Fibroblast of upper back skin (primary cell): ENCODE data around the gene CPA5.

Experiments used
- DNase-seq: peaks from one replicate; pipeline ENCODE4 v3.0.0-alpha.2; 2013

Gene CPA5

GRCh38 chr7:130401101-130401500 is 56.5 kb downstream of the CPA5 start:
- peak; percentile 51 for DNase-seq

- peak; percentile 40 for DNase-seq
These were observed 57.0 kb downstream of the CPA5 start for GRCh38 chr7:130401578-130401977.

- no peak for DNase-seq
These were observed 60.4 kb downstream of the CPA5 start for GRCh38 chr7:130405003-130405402.

- DNase-seq: peak; percentile 26
These were observed 64.6 kb downstream of the CPA5 start for GRCh38 chr7:130409067-130409711.

GRCh38 chr7:130409712-130410072 is 65.1 kb downstream of the CPA5 start:
- DNase-seq: no peak

GRCh38 chr7:130410868-130411541 is 66.4 kb downstream of the CPA5 start:
- DNase-seq: no peak

GRCh38 chr7:130413201-130413600 is 68.6 kb downstream of the CPA5 start:
- DNase-seq: no peak

GRCh38 chr7:130415006-130415405 is 70.4 kb downstream of the CPA5 start:
- DNase-seq: no peak

- DNase-seq: no peak
These were observed 72.6 kb downstream of the CPA5 start for GRCh38 chr7:130417213-130417612.

GRCh38 chr7:130418306-130418705 is 73.7 kb downstream of the CPA5 start:
- DNase-seq: no peak
